ENCODE results near the gene PYGL. TPM values are rescaled to one million over a fixed set of nuclear protein-coding genes. Genes with fewer than 3 reads are reported as not detected.
A peak's percentile ranks its signal among the peaks of the same experiment; 100 is the strongest.

Gene PYGL
- 75.6 and 84.2 TPM in 2 replicates for total RNA-seq (2021)
- percentile 62 among the genes with signal in this experiment for Bru-seq, nascent RNA
- percentile 61 among the genes with signal in this experiment for BruChase-seq, experiment 1, labeled RNA remaining after a 2-hour chase
- percentile 64 among the genes with signal in this experiment for BruChase-seq, experiment 2, labeled RNA remaining after a 6-hour chase
- long read RNA-seq, transcript PYGL-201 (20 exons, 3,048 nt), result major isoform, 52 of 69 reads
- long read RNA-seq, partial matches to known transcripts, result 10 of 69 reads
- long read RNA-seq, other reads (novel, unspliced or antisense), result 6 of 69 reads

- BruUV-seq (replicated peaks), result no TSS peak
- Histone ChIP-seq H3K36me3 (ENCODE audit: low read depth) (no peaks in the 10 kb centered on the region), H3K4me1 (replicated peaks; ENCODE audit: insufficient read depth) (peaks cover 7% of the 10 kb centered on the region; the same call in 1 of the 2 replicates), H2AFZ (peak within 1 kb of the TSS; percentile 96), H3K27ac (peak within 1 kb of the TSS; percentile 76), H3K9me3 (ENCODE audit: insufficient read depth, low read depth) (no peaks in the 10 kb centered on the region), H3K27me3 (ENCODE audit: insufficient read depth, low read depth) (no peaks in the 10 kb centered on the region), H3K79me2 (ENCODE audit: low read depth) (peaks cover 21% of the 10 kb centered on the region), H3F3A (ENCODE audit: insufficient read depth, low read depth) (peaks cover 13% of the 10 kb centered on the region; the same call in 1 of the 2 replicates), H3K4me3 (peak within 1 kb of the TSS; percentile 93), H3K9me2 (ENCODE audit: insufficient read depth) (no peaks in the 10 kb centered on the region), H4K20me1 (ENCODE audit: insufficient read depth) (no peaks in the 10 kb centered on the region), H3K4me2 (peak within 1 kb of the TSS; percentile 92)
- ChIA-PET POLR2A (ENCODE audit: unreplicated experiment) (interaction anchor here (0.6 to 0.7 kb wide), 3 partner anchors 18 to 1132 kb away, joined by 3 to 5 read pairs (median 3); no protein-coding TSS in a partner anchor), CTCF (interaction anchor here (0.6 to 1.7 kb wide), 3 partner anchors 11 to 1409 kb away, joined by 3 to 4 read pairs (median 4); no protein-coding TSS in a partner anchor)
- DNase-seq, result peak; percentile 59 to 85
- TF ChIP-seq EZH2 (IDR thresholded peaks at IDR 0.05; ENCODE audit: low read depth), result no peak
- TF ChIP-seq CTCF (conservative IDR thresholded peaks at IDR 0.05), result no peak
- intact Hi-C loops (cut with micrococcal nuclease; ENCODE audit: unreplicated experiment), result loop anchor here (5.0 kb wide), 1 partner anchor 838 kb away; no protein-coding TSS in a partner anchor
Measured at GRCh38 chr14:50943943-50944646, at the start of gene PYGL. PYGL (minus strand) TSS chr14:50944483; CDS start chr14:50944403, 80 bp downstream.

GRCh38 chr14:50985859-50986331 is 41.6 kb upstream of the PYGL start:
- CTCF ChIA-PET, result no interaction called here
- TF ChIP-seq EZH2 (IDR thresholded peaks at IDR 0.05; ENCODE audit: low read depth) (no peak), CTCF (conservative IDR thresholded peaks at IDR 0.05) (no peak)
- no peak overlapping the region for H2AFZ ChIP-seq

GRCh38 chr14:50985124-50985858 is 41.0 kb upstream of the PYGL start:
- Histone ChIP-seq H3K36me3 (ENCODE audit: low read depth) (no peaks in the 10 kb centered on the region), H3K79me2 (ENCODE audit: low read depth) (no peaks in the 10 kb centered on the region), H3K27me3 (ENCODE audit: insufficient read depth, low read depth) (no peaks in the 10 kb centered on the region), H3K9me2 (ENCODE audit: insufficient read depth) (no peaks in the 10 kb centered on the region), H3K4me3 (no peak overlapping the region), H3F3A (ENCODE audit: insufficient read depth, low read depth) (no peaks in the 10 kb centered on the region), H3K27ac (no peak overlapping the region), H3K4me2 (no peak overlapping the region), H3K9me3 (ENCODE audit: insufficient read depth, low read depth) (no peaks in the 10 kb centered on the region), H2AFZ (no peak overlapping the region), H3K4me1 (replicated peaks; ENCODE audit: insufficient read depth) (no peaks in the 10 kb centered on the region), H4K20me1 (ENCODE audit: insufficient read depth) (no peaks in the 10 kb centered on the region)
- CTCF ChIA-PET, result no interaction called here
- BruUV-seq (replicated peaks), result no TSS peak
- no peak for DNase-seq
- POLR2A ChIA-PET (ENCODE audit: unreplicated experiment), result no interaction called here
- intact Hi-C loops (cut with micrococcal nuclease; ENCODE audit: unreplicated experiment), result no loop called here
- TF ChIP-seq CTCF (conservative IDR thresholded peaks at IDR 0.05) (no peak), EZH2 (IDR thresholded peaks at IDR 0.05; ENCODE audit: low read depth) (no peak)

More at GRCh38 chr14:50985859-50986331, 41.6 kb upstream of the PYGL start:
- H4K20me1 ChIP-seq (ENCODE audit: insufficient read depth), result no peaks in the 10 kb centered on the region
- no peaks in the 10 kb centered on the region for H3K27me3 ChIP-seq (ENCODE audit: insufficient read depth, low read depth)
- H3F3A ChIP-seq (ENCODE audit: insufficient read depth, low read depth), result no peaks in the 10 kb centered on the region
- no peaks in the 10 kb centered on the region for H3K9me2 ChIP-seq (ENCODE audit: insufficient read depth)
- no peak overlapping the region for H3K4me3 ChIP-seq
- POLR2A ChIA-PET (ENCODE audit: unreplicated experiment), result interaction anchor here (0.6 kb wide), 1 partner anchor 81 kb away, joined by 4 read pairs; no protein-coding TSS in a partner anchor
- no TSS peak for BruUV-seq (replicated peaks)
- DNase-seq, result no peak
- H3K27ac ChIP-seq, result no peak overlapping the region
- H3K4me1 ChIP-seq (replicated peaks; ENCODE audit: insufficient read depth), result no peaks in the 10 kb centered on the region
- no peaks in the 10 kb centered on the region for H3K79me2 ChIP-seq (ENCODE audit: low read depth)
- intact Hi-C loops (cut with micrococcal nuclease; ENCODE audit: unreplicated experiment), result no loop called here
- H3K4me2 ChIP-seq, result no peak overlapping the region
- H3K36me3 ChIP-seq (ENCODE audit: low read depth), result no peaks in the 10 kb centered on the region
- no peaks in the 10 kb centered on the region for H3K9me3 ChIP-seq (ENCODE audit: insufficient read depth, low read depth)

Data from PC-9 (cell line).